Kidney epithelial cell (primary cell): Measurements from ENCODE around the gene PPM1B. TPM values are rescaled to one million over a fixed set of nuclear protein-coding genes. Genes with fewer than 3 reads are reported as not detected.

Source experiments
- DNase-seq: peaks from one replicate; pipeline ENCODE4 v3.0.0-alpha.2; 2010; ENCODE audit warnings: low read depth
- H3K27me3 ChIP-seq: 2 replicates; pipeline ENCODE4 v1.6.0; 2011; ENCODE audit warnings: low read length; ENCODE audit not compliant: control insufficient read depth, insufficient read depth
- H3K36me3 ChIP-seq: 2 replicates; pipeline ENCODE4 v1.5.1; 2011; ENCODE audit warnings: low read length; ENCODE audit not compliant: control insufficient read depth, insufficient read depth
- H3K4me3 ChIP-seq: 2 replicates; pipeline ENCODE4 v1.5.1; 2011; ENCODE audit warnings: low read depth, mild to moderate bottlenecking, control low read depth, low read length
- total RNA-seq: library from RNA; depleted of rRNA; stranded (reverse); fragments of >200 nt; gene quantifications from 2 replicates; pipeline ENCODE4 v1.2.3, GENCODE V29; 2015
- TF ChIP-seq, protein P1 (sequence below): IDR thresholded peaks from 2 replicates; pipeline ENCODE4 v1.5.1; 2011; ENCODE audit warnings: mild to moderate bottlenecking, moderate library complexity, low read length, control low read depth, inconsistent platforms; ENCODE audit not compliant: insufficient read depth, poor library complexity, severe bottlenecking

The PPM1B gene
- total RNA-seq, 1 donor from 2014 or later, result 22.7 TPM

DNA sequence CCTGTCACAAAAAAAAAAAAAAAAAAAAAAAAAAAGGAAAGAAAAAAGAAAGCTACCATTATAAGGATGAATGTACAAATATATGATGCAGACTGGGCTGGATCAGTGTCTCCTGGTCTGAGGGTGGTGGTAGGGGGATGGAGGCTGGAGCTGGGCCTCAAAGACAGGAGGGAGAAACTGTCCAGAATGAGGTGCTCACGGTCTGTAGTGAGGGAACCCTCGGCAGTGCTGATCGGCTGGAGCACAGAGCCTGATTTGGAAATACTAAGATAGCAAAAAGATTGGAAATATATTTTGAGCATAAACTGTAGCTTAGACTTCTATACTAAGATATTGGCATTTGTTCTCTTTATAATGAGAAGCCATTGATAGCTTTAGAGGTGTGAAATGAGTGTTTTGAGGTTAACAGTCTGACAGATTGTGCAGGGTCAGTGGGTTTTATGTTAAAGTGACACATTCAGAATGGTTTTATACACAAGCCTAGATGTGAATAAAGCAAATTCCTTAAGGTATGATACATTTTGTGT is 98.7 kb downstream of the PPM1B start:
- Histone ChIP-seq H3K36me3 (no peaks in the 10 kb centered on the region), H3K4me3 (no peak overlapping the region), H3K27me3 (no peaks in the 10 kb centered on the region)
- TF ChIP-seq, protein P1, sequence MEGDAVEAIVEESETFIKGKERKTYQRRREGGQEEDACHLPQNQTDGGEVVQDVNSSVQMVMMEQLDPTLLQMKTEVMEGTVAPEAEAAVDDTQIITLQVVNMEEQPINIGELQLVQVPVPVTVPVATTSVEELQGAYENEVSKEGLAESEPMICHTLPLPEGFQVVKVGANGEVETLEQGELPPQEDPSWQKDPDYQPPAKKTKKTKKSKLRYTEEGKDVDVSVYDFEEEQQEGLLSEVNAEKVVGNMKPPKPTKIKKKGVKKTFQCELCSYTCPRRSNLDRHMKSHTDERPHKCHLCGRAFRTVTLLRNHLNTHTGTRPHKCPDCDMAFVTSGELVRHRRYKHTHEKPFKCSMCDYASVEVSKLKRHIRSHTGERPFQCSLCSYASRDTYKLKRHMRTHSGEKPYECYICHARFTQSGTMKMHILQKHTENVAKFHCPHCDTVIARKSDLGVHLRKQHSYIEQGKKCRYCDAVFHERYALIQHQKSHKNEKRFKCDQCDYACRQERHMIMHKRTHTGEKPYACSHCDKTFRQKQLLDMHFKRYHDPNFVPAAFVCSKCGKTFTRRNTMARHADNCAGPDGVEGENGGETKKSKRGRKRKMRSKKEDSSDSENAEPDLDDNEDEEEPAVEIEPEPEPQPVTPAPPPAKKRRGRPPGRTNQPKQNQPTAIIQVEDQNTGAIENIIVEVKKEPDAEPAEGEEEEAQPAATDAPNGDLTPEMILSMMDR, result no peak
- peak; percentile 16 for DNase-seq

DNA sequence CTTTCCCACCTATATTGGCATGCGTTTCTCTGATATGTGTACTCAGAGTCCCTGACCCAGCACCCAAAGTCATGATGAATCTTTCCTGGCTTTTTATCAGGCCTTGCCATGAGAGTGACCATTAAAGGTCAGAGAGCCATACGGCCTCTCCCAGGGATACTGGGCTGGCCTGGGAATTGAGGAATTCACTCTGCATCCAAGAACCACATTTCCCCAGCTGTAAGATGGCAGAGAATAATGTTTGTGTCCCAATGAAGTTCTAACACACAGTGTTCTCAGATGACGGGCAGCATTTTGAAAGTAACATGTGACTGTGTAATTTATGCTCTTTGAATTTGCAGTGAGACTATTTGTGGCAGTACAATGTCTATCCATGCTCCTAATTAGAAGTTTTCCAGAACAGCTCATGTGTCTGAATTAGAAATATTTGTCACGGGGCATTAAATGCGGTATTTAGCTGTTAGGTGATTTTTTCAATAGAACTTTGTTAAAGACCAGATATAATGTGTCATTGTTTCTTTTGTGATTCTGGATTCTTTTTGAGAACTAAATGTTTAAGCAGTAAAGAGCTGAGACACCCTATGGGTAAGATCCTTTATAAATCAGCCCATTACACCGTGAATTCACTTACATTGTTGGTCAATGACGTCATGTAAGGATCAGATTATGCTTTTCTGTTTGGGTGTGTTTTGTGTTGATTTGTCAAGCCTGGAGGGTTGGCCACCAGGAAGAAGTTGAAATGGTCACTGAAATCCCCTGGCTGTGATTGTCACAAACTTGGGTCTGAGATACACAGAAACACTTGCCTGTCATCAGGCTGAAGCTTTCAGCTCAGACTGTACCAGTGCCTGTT is 99.3 kb downstream of the PPM1B start:
- no peak overlapping the region for H3K4me3 ChIP-seq
- no peaks in the 10 kb centered on the region for H3K27me3 ChIP-seq
- H3K36me3 ChIP-seq, result no peaks in the 10 kb centered on the region
- peak; percentile 63 for DNase-seq
- TF ChIP-seq, protein P1, result no peak

DNA sequence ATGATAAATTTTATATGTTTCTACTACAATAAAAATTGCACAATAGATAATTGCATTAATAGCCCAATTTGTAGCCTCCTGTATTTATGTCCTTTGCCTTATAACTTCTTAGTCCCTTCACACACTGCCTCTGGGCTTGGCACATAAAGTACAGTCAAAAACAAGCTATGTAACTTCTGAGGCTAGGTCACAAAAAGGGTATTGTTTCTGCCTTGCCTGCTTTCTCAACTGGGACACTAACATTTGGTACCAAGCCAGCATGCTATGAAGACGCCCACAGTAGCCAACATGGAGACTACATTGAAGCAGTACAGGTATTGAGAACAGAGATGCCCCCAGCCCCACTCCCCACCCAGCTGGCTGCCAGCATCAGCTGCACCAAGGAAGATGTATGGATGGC is 101.2 kb downstream of the PPM1B start:
- no peak overlapping the region for H3K4me3 ChIP-seq
- no peaks in the 10 kb centered on the region for H3K27me3 ChIP-seq
- TF ChIP-seq, protein P1, result no peak
- no peaks in the 10 kb centered on the region for H3K36me3 ChIP-seq
- DNase-seq, result no peak

DNA sequence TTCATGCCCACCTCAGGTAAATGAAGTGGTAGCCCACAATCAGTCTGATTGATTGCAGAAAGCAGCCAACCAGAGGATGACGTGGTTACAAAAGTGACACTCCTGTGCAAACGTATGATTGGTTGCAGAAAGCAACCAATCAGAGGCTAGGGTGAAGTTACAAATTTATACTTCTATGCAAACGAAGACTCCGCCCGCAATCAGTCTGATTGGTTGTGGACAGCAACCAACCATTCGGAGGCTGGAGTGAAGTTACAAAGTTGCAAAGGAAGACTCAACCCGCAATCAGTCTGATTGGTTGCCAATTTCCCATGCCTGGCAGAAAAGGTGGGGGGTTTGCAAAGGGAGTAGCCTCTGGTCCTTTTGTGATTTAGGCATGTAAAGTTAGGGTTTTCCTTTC is 102.6 kb downstream of the PPM1B start:
- Histone ChIP-seq H3K36me3 (no peaks in the 10 kb centered on the region), H3K27me3 (no peaks in the 10 kb centered on the region), H3K4me3 (no peak overlapping the region)
- TF ChIP-seq, protein P1, result no peak
- no peak for DNase-seq

DNA sequence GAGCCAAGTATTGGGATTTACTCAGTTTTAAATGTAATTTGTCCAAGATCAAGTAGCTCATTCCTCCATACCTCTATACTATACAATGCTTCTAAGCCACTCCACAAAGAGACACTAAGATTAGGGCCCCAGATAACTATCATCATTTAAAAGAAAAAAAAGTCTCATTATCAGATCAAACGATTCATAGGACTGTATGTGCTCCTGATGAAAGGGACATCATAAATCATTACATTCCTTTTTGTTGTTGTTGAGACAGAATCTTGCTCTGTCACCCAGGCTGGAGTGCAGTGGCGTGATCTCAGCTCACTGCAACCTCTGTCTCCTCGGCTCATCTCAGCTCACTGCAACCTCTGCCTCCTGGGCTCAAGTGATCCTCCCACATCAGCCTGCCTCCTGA is 104.4 kb downstream of the PPM1B start:
- no peaks in the 10 kb centered on the region for H3K27me3 ChIP-seq
- no peaks in the 10 kb centered on the region for H3K36me3 ChIP-seq
- H3K4me3 ChIP-seq, result no peak overlapping the region
- TF ChIP-seq, protein P1, result no peak
- no peak for DNase-seq
